GM23338 (cell line): ENCODE measurements around the gene HDAC9. TPM values are rescaled to one million over a fixed set of nuclear protein-coding genes. Genes with fewer than 3 reads are reported as not detected.

Experiments used
- ATAC-seq: fragments of 200-7000 bp; cut with Tn5 transposase; 3 replicates; pipeline ENCODE4 v1.9.1; 2020
- DNase-seq: peaks from one replicate; pipeline ENCODE4 v3.0.0-alpha.2; 2015; ENCODE audit warnings: low spot score
- H2AFZ ChIP-seq: fragments of 200-600 bp; sonication (generic); 2 replicates; pipeline ENCODE4 v1.8.0; 2016; ENCODE audit warnings: antibody characterized with exemption, mild to moderate bottlenecking, moderate library complexity
- H3F3A ChIP-seq: fragments of 200-600 bp; sonication (generic); replicated peaks from 2 replicates; pipeline ENCODE4 v1.8.0; 2017; ENCODE audit warnings: antibody characterized with exemption, mixed run types, low read depth
- H3K27ac ChIP-seq: fragments of 200-600 bp; sonication (generic); 2 replicates; pipeline ENCODE4 v1.6.1; 2016; ENCODE audit warnings: low read depth
- H3K27me3 ChIP-seq: fragments of 200-600 bp; sonication (generic); 2 replicates; pipeline ENCODE4 v1.8.0; 2016; ENCODE audit warnings: mild to moderate bottlenecking, mixed run types, moderate library complexity; ENCODE audit not compliant: insufficient read depth
- H3K36me3 ChIP-seq: fragments of 200-600 bp; sonication (generic); 2 replicates; pipeline ENCODE4 v1.8.0; 2016; ENCODE audit warnings: mild to moderate bottlenecking; ENCODE audit not compliant: insufficient read depth
- H3K4me1 ChIP-seq: fragments of 200-600 bp; sonication (generic); 2 replicates; pipeline ENCODE4 v1.8.0; 2016; ENCODE audit warnings: mild to moderate bottlenecking, moderate library complexity; ENCODE audit not compliant: insufficient read depth
- H3K4me2 ChIP-seq: fragments of 200-600 bp; sonication (generic); 2 replicates; pipeline ENCODE4 v1.7.1; 2017; ENCODE audit warnings: mixed run types
- H3K4me3 ChIP-seq: fragments of 200-600 bp; sonication (generic); 2 replicates; pipeline ENCODE4 v1.6.1; 2016; ENCODE audit warnings: mixed run types
- H3K79me2 ChIP-seq: fragments of 200-600 bp; sonication (generic); replicated peaks from 2 replicates; pipeline ENCODE4 v1.8.0; 2017; ENCODE audit warnings: mild to moderate bottlenecking; ENCODE audit not compliant: insufficient read depth
- H3K9me2 ChIP-seq: fragments of 200-600 bp; sonication (generic); 2 replicates; pipeline ENCODE4 v1.8.0; 2017; ENCODE audit not compliant: insufficient read depth
- H4K20me1 ChIP-seq: fragments of 200-600 bp; sonication (generic); replicated peaks from 2 replicates; pipeline ENCODE4 v1.8.0; 2017; ENCODE audit warnings: mild to moderate bottlenecking; ENCODE audit not compliant: insufficient read depth
- H3K27ac Mint-ChIP-seq: 2 replicates; pipeline ENCODE4 v1.8.0; 2020; ENCODE audit warnings: inconsistent platforms, mild to moderate bottlenecking, moderate library complexity, mixed read lengths
- H3K27me3 Mint-ChIP-seq: 3 replicates; pipeline ENCODE4 v1.8.0; 2022; ENCODE audit warnings: low read depth, mild to moderate bottlenecking, moderate library complexity, mixed read lengths, inconsistent platforms; ENCODE audit not compliant: insufficient read depth, poor library complexity
- H3K36me3 Mint-ChIP-seq: 3 replicates; pipeline ENCODE4 v1.8.0; 2021; ENCODE audit warnings: low read depth, mild to moderate bottlenecking, inconsistent platforms, moderate library complexity, mixed read lengths
- H3K4me1 Mint-ChIP-seq: 3 replicates; pipeline ENCODE4 v1.8.0; 2020; ENCODE audit warnings: mild to moderate bottlenecking, inconsistent platforms, mixed read lengths
- H3K4me3 Mint-ChIP-seq: 3 replicates; pipeline ENCODE4 v1.8.0; 2021; ENCODE audit warnings: moderate library complexity, mild to moderate bottlenecking, inconsistent platforms, mixed read lengths
- H3K9me3 Mint-ChIP-seq: 3 replicates; pipeline ENCODE4 v1.8.0; 2020; ENCODE audit warnings: moderate library complexity, mild to moderate bottlenecking, inconsistent platforms, mixed read lengths
- CREB1 ChIP-seq: fragments of 250-450 bp; sonication (Bioruptor Pico); IDR thresholded peaks from 2 replicates; pipeline ENCODE4 v1.5.0; 2020; ENCODE audit warnings: low read depth, mild to moderate bottlenecking, moderate library complexity
- CTCF ChIP-seq, 2 experiments: fragments of 200-600 bp in 1 of 2; sonication (generic) in 1 of 2; conservative IDR thresholded peaks; 2 replicates each; pipeline versions ENCODE4 v1.5.1 to v1.6.1; 2016 to 2017; ENCODE audit warnings: antibody characterized with exemption in 2 of 2, low read depth in 2 of 2, mild to moderate bottlenecking in 2 of 2, moderate library complexity in 1 of 2
- ETS1 ChIP-seq: IDR thresholded peaks from 2 replicates; pipeline ENCODE4 v1.6.1; 2016; ENCODE audit warnings: antibody characterized with exemption
- EZH2 ChIP-seq: fragments of 200-600 bp; sonication (generic); IDR thresholded peaks from one replicate; pipeline ENCODE4 v1.8.0; 2017; ENCODE audit warnings: antibody characterized with exemption, mild to moderate bottlenecking, low read depth; ENCODE audit not compliant: unreplicated experiment
- EZH2phosphoT487 ChIP-seq: fragments of 200-600 bp; sonication (generic); IDR thresholded peaks from one replicate; pipeline ENCODE4 v1.8.1; 2018; ENCODE audit warnings: antibody characterized with exemption; ENCODE audit not compliant: unreplicated experiment
- JUNB ChIP-seq: IDR thresholded peaks from one replicate; pipeline ENCODE4 v1.6.1; 2016; ENCODE audit warnings: antibody characterized with exemption; ENCODE audit not compliant: unreplicated experiment
- NANOG ChIP-seq: IDR thresholded peaks from 2 replicates; pipeline ENCODE4 v1.6.1; 2016; ENCODE audit warnings: antibody characterized with exemption, borderline replicate concordance
- POLR2AphosphoS5 ChIP-seq: IDR thresholded peaks from 2 replicates; pipeline ENCODE4 v1.6.1; 2016; ENCODE audit warnings: antibody characterized with exemption, low read depth
- STAT1 ChIP-seq: IDR thresholded peaks from one replicate; pipeline ENCODE4 v1.6.1; 2016; ENCODE audit warnings: antibody characterized with exemption; ENCODE audit not compliant: unreplicated experiment
- ZNF114 ChIP-seq: fragments of 250-450 bp; sonication (Bioruptor Pico); IDR thresholded peaks from 2 replicates; pipeline ENCODE4 v1.5.0; 2020; ENCODE audit warnings: mild to moderate bottlenecking, moderate library complexity
- ZNF331 ChIP-seq: fragments of 250-450 bp; sonication (Bioruptor Pico); IDR thresholded peaks from 2 replicates; pipeline ENCODE4 v1.5.0; 2020; ENCODE audit warnings: low read depth, mild to moderate bottlenecking, moderate library complexity
- ZNF462 ChIP-seq: fragments of 250-450 bp; sonication (Bioruptor Pico); IDR thresholded peaks from 2 replicates; pipeline ENCODE4 v1.5.0; 2020; ENCODE audit warnings: mild to moderate bottlenecking, moderate library complexity
- polyA plus RNA-seq: library from polyadenylated mRNA; unstranded; fragments of >200 nt; fragmentation: Nextera tagmentation; extraction: Ambion mirVana; gene quantifications from 2 replicates; pipeline ENCODE4 v1.2.1, GENCODE V29; 2016
- total RNA-seq: library from RNA; depleted of rRNA; stranded (reverse); fragments of >200 nt; shearing (Covaris generic); gene quantifications from 2 replicates; pipeline ENCODE4 v1.2.3, GENCODE V29; 2014
- TF ChIP-seq, protein P1 (sequence below): IDR thresholded peaks from one replicate; pipeline ENCODE4 v1.6.1; 2018; ENCODE audit warnings: antibody characterized with exemption; ENCODE audit not compliant: unreplicated experiment

Gene HDAC9
- total and polyA plus RNA-seq, 2 experiments from 2014 or later, result 8.3 to 18.5 TPM

GRCh38 chr7:18455606-18456005 is 39.9 kb upstream of the HDAC9 start:
- H3K36me3 Mint-ChIP-seq, result no peaks in the 10 kb centered on the region
- H4K20me1 ChIP-seq, result no peaks in the 10 kb centered on the region
- H3K27ac Mint-ChIP-seq, result no peak overlapping the region
- no peaks in the 10 kb centered on the region for H3K27me3 ChIP-seq
- no peak overlapping the region for H3K4me3 ChIP-seq
- H3F3A ChIP-seq, result no peaks in the 10 kb centered on the region
- H2AFZ ChIP-seq, result no peak overlapping the region
- 0 out of 3 replicates have a peak, but pooled peaks cover 3% of the 10 kb centered on the region for H3K9me3 Mint-ChIP-seq
- no peaks in the 10 kb centered on the region for H3K36me3 ChIP-seq
- no peaks in the 10 kb centered on the region for H3K27me3 Mint-ChIP-seq
- no peak for DNase-seq
- no peaks in the 10 kb centered on the region for H3K79me2 ChIP-seq
- no peaks in the 10 kb centered on the region for H3K9me2 ChIP-seq
- peaks cover 4% of the 10 kb centered on the region; the same call in 1 of the 3 replicates for H3K4me1 Mint-ChIP-seq
- H3K4me2 ChIP-seq, result no peak overlapping the region
- no peak overlapping the region for H3K4me3 Mint-ChIP-seq
- TF ChIP-seq, protein P1, sequence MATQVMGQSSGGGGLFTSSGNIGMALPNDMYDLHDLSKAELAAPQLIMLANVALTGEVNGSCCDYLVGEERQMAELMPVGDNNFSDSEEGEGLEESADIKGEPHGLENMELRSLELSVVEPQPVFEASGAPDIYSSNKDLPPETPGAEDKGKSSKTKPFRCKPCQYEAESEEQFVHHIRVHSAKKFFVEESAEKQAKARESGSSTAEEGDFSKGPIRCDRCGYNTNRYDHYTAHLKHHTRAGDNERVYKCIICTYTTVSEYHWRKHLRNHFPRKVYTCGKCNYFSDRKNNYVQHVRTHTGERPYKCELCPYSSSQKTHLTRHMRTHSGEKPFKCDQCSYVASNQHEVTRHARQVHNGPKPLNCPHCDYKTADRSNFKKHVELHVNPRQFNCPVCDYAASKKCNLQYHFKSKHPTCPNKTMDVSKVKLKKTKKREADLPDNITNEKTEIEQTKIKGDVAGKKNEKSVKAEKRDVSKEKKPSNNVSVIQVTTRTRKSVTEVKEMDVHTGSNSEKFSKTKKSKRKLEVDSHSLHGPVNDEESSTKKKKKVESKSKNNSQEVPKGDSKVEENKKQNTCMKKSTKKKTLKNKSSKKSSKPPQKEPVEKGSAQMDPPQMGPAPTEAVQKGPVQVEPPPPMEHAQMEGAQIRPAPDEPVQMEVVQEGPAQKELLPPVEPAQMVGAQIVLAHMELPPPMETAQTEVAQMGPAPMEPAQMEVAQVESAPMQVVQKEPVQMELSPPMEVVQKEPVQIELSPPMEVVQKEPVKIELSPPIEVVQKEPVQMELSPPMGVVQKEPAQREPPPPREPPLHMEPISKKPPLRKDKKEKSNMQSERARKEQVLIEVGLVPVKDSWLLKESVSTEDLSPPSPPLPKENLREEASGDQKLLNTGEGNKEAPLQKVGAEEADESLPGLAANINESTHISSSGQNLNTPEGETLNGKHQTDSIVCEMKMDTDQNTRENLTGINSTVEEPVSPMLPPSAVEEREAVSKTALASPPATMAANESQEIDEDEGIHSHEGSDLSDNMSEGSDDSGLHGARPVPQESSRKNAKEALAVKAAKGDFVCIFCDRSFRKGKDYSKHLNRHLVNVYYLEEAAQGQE, result no peak
- TF ChIP-seq EZH2phosphoT487, result no peak
- no peak for TF ChIP-seq POLR2AphosphoS5
- no peak for TF ChIP-seq STAT1
- no peak for TF ChIP-seq CREB1 (CRISPR knock-in tag)
- TF ChIP-seq ETS1, result no peak
- no peak for TF ChIP-seq ZNF331
- TF ChIP-seq ZNF114, result no peak
- TF ChIP-seq ZNF462 (CRISPR knock-in tag), result no peak
- no peak for TF ChIP-seq NANOG
- TF ChIP-seq CTCF (conservative IDR thresholded peaks at IDR 0.05; ENCODE audit: low read depth in 2 of 2), result no peak
- no peak for TF ChIP-seq JUNB
- no peak for TF ChIP-seq EZH2
- ATAC-seq, result no peak
- no peaks in the 10 kb centered on the region for H3K4me1 ChIP-seq
- H3K27ac ChIP-seq, result no peak overlapping the region
